Measurements from ENCODE around the gene KATNB1.

DNA sequence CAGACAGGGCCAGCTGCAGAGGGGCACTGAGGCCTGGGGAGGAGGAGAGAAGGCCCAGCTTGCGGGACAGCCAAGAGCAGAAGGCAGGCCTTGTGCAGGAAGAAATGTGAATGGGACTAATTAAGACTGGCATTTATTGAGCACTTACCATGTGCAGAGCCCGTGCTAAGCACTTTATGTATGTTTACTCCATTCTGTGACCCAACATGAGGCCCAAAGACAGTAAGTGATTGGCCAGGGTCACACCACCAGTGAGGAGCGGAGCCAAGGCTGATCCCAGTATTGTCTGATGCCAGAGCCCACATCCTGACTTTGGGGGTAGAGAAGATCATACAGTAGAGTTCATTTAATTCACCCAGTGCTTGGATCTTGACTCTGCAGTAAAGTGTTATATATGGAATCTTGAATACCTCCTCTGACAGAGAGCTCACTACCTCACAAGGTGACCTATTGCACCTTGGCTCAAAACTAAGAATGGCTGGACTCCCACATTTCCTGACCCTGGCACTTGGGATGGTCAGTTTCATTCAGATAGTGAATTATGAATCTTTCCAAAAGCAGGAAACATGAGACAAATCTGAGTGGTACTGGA, 13.6 kb downstream of the KATNB1 start:
- TF ChIP-seq POLR2A (IDR thresholded peaks at IDR 0.05) (no peak), POLR2AphosphoS5 (IDR thresholded peaks at IDR 0.05) (no peak)
- TF ChIP-seq, protein P1, sequence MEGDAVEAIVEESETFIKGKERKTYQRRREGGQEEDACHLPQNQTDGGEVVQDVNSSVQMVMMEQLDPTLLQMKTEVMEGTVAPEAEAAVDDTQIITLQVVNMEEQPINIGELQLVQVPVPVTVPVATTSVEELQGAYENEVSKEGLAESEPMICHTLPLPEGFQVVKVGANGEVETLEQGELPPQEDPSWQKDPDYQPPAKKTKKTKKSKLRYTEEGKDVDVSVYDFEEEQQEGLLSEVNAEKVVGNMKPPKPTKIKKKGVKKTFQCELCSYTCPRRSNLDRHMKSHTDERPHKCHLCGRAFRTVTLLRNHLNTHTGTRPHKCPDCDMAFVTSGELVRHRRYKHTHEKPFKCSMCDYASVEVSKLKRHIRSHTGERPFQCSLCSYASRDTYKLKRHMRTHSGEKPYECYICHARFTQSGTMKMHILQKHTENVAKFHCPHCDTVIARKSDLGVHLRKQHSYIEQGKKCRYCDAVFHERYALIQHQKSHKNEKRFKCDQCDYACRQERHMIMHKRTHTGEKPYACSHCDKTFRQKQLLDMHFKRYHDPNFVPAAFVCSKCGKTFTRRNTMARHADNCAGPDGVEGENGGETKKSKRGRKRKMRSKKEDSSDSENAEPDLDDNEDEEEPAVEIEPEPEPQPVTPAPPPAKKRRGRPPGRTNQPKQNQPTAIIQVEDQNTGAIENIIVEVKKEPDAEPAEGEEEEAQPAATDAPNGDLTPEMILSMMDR (IDR thresholded peaks at IDR 0.05) = no peak
